Mesothelial cell of epicardium (in vitro differentiated cells): ENCODE results near the gene PRAF2. TPM values are rescaled to one million over a fixed set of nuclear protein-coding genes. Genes with fewer than 3 reads are reported as not detected.

Experiments
- DNase-seq, 2 experiments: peaks; one replicate each; pipeline ENCODE4 v3.0.0; 2021; ENCODE audit warnings: low spot score in 2 of 2; ENCODE audit not compliant: unreplicated experiment in 2 of 2
- H3K27ac Mint-ChIP-seq: 2 replicates; pipeline ENCODE4 v1.8.0; 2021; ENCODE audit warnings: mixed read lengths
- H3K27me3 Mint-ChIP-seq: 2 replicates; pipeline ENCODE4 v1.8.0; 2021; ENCODE audit warnings: low read depth, mixed read lengths
- H3K36me3 Mint-ChIP-seq: 2 replicates; pipeline ENCODE4 v1.8.0; 2021; ENCODE audit warnings: mixed read lengths
- H3K4me1 Mint-ChIP-seq: 2 replicates; pipeline ENCODE4 v1.8.0; 2021; ENCODE audit warnings: mixed read lengths
- H3K4me3 Mint-ChIP-seq: 2 replicates; pipeline ENCODE4 v1.8.0; 2021; ENCODE audit warnings: mild to moderate bottlenecking, moderate library complexity, mixed read lengths
- H3K9me3 Mint-ChIP-seq: 2 replicates; pipeline ENCODE4 v1.8.0; 2021; ENCODE audit warnings: mixed read lengths
- total RNA-seq: library from RNA; stranded (reverse); gene quantifications from 3 replicates; pipeline ENCODE4 v1.2.1, GENCODE V29; 2021
- TF ChIP-seq, protein P1 (sequence below): fragments of 200-600 bp; sonication (generic); IDR thresholded peaks from one replicate; pipeline ENCODE4 v1.5.0; 2021; ENCODE audit warnings: antibody characterized with exemption; ENCODE audit not compliant: unreplicated experiment

The PRAF2 gene
- total RNA-seq, 1 donor from 2014 or later: 31.7 TPM

DNA sequence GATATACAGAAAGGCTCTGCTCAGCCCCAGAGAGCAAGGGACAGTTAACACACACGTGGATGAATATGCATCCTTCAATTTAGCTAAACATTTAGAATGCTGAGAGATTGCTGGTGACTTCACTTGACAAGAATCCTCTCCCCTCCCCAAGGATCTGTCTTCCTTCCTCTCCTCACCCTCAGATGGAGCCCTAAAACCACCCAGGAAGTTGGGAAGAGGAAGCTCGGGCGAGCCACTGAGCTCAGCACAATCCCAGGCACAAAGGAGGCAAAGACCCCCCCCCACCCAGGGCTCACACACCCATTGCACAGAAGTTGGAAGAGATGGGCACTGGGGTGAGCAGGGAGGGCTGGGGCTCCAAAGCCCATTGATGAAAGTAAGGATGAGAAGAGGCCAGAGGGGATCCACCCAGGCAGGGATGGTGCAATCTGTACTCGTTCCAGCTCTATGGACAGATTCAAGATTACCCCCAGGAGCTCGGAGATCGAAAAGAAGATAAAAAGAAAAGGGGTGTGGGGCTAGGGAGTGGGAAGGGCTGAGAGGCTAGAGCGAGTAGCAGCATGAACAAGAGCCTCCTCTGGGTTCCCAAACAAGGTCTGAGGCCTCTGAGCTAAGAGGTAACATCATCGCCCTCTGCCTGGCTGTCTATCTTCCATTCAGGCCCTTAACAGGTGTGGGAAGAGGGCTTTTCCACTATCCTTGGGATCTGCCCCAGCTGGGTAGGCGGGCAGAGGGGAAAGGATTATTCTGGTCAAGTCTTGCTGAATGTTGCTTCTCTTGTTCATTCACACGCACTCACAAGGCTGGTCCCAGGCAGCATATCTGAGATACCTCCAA is 31.8 kb downstream of the PRAF2 start:
- peak overlapping the region; percentile 90 for H3K4me3 Mint-ChIP-seq
- H3K27me3 Mint-ChIP-seq: no peaks in the 10 kb centered on the region
- peaks cover 13% of the 10 kb centered on the region for H3K36me3 Mint-ChIP-seq
- peaks cover 41% of the 10 kb centered on the region for H3K4me1 Mint-ChIP-seq
- TF ChIP-seq, protein P1, sequence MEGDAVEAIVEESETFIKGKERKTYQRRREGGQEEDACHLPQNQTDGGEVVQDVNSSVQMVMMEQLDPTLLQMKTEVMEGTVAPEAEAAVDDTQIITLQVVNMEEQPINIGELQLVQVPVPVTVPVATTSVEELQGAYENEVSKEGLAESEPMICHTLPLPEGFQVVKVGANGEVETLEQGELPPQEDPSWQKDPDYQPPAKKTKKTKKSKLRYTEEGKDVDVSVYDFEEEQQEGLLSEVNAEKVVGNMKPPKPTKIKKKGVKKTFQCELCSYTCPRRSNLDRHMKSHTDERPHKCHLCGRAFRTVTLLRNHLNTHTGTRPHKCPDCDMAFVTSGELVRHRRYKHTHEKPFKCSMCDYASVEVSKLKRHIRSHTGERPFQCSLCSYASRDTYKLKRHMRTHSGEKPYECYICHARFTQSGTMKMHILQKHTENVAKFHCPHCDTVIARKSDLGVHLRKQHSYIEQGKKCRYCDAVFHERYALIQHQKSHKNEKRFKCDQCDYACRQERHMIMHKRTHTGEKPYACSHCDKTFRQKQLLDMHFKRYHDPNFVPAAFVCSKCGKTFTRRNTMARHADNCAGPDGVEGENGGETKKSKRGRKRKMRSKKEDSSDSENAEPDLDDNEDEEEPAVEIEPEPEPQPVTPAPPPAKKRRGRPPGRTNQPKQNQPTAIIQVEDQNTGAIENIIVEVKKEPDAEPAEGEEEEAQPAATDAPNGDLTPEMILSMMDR: no peak
- no peak for DNase-seq
- peak overlapping the region; percentile 100 for H3K27ac Mint-ChIP-seq
- peaks cover 8% of the 10 kb centered on the region for H3K9me3 Mint-ChIP-seq

DNA sequence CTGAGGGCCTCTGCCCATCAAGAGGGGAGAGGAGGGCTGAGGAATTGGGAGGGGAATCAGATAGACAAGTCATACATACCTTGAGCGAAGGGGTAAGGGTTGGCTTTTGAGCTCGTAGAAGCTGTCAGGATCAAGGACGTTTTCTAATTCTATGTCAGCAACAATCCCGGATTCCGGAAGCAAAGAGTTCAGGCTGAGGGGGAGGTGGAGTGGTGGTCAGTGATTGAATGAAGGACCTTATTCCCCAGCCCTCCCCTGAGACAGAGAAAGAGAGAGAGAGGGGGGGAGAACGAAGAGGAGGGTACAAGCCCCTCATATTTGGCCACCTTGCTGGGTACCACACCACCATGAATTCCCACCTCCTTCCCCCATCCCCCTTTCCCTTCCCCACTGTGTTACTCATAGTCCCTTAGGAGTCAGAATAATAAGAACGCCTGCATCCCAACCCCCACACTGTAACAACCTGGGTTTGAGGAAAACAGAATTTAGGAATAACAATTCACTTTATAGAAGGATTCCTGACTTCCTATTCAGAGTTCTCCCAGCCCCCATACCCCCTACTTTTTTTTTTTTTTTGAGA is 33.3 kb downstream of the PRAF2 start:
- Mint-ChIP-seq H3K36me3 (peaks cover 14% of the 10 kb centered on the region), H3K4me3 (peak overlapping the region; percentile 90), H3K27ac (peak overlapping the region; percentile 100), H3K9me3 (peaks cover 8% of the 10 kb centered on the region), H3K27me3 (no peaks in the 10 kb centered on the region), H3K4me1 (peaks cover 41% of the 10 kb centered on the region)
- no peak for DNase-seq
- TF ChIP-seq, protein P1: no peak

DNA sequence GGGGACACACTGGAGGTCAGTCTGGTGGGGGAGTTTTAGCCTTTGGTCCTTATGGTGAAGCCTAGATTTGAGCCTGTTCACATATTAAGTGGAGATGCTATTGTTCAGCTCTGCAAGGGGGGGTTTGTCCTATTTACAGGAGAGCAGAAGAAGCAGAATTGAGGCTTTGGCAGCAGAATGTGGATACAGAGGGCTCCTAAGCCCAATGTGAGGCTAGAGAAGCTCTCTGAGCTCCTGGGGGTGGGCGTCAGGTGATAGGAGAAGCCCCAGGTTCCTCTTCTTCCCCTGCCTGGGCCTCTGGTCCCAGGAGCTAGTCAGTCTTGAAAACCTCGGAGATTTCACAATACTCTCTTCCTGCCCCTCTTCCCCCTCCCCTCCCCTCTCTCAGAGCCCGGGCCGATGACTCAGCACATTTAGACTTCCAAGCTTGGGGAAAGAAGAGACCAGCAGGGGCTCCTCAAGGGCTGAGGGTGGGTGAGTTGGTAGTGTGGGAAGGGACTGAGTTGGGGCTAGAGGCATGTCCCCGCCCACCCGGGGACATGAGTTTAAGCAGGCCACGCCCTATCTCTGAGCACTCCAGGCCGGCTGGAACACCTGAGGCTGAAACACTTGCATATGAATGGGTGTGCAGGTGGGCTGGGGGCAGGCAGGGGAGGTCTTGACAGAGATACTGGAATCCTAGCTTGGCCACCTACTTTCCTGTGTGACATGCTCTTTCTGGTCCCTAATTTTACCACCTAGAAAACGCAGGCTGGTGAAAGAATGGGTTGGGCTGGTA is 34.0 kb downstream of the PRAF2 start:
- Mint-ChIP-seq H3K9me3 (peaks cover 8% of the 10 kb centered on the region), H3K4me3 (peak overlapping the region; percentile 90), H3K36me3 (peaks cover 15% of the 10 kb centered on the region), H3K4me1 (peaks cover 42% of the 10 kb centered on the region), H3K27ac (peak overlapping the region; percentile 100), H3K27me3 (no peaks in the 10 kb centered on the region)
- TF ChIP-seq, protein P1: no peak
- peak; percentile 62 to 69 for DNase-seq

DNA sequence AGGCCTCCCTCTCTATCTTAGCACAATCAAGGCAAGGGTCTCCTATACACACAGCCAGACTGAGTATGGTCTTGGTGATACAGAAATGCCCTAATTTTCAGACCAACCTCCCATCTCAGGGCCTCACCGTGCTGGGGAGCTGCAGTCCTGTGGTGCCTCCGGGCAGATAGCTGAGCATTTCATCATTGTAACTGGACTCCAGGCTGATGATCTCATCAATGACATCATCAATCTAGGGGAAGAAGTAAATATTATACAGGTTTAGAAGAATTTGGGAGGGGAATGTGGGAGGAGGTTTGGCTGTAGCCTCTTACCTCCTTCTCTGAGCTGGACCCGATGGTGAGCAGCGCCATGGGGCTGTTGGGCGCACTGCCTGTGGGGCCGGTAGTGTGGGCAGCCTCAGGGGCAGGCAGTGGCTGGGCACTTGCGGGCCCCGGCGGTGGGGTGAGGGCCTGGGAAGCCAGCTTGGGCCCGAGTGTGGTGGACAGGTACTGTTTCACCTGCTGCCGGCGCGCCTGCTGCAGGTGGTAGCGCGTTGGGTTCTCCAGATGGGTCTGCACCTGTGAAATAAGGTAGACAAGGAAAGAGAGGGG is 35.8 kb downstream of the PRAF2 start:
- Mint-ChIP-seq H3K9me3 (no peaks in the 10 kb centered on the region), H3K36me3 (peaks cover 27% of the 10 kb centered on the region), H3K27ac (peak overlapping the region; percentile 62), H3K4me1 (peaks cover 47% of the 10 kb centered on the region), H3K27me3 (no peaks in the 10 kb centered on the region), H3K4me3 (no peak overlapping the region)
- DNase-seq: no peak
- TF ChIP-seq, protein P1: no peak

DNA sequence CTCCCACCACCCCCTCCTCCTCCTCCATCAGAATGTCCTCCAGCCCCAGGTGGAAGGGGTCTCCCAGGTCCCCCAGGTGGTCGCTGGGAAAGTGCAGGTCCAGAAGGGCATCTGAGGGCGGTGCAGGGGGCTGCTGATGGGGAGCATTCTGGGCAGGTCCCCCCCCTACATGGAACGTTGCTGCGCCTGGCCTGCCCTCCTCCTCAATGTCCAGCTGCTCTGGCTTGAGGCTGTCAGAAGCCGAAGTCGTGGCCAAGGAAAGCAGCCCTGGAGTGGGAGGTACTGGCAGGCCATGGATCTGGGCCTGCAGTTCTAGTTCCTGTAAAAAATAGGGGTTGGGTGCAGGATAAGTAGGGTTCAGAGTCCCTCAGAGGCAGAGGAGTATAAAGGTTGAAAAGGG is 43.5 kb downstream of the PRAF2 start:
- peaks cover 17% of the 10 kb centered on the region for H3K36me3 Mint-ChIP-seq
- TF ChIP-seq, protein P1: no peak
- no peak overlapping the region for H3K4me3 Mint-ChIP-seq
- H3K9me3 Mint-ChIP-seq: no peaks in the 10 kb centered on the region
- H3K27me3 Mint-ChIP-seq: no peaks in the 10 kb centered on the region
- no peak for DNase-seq
- peaks cover 13% of the 10 kb centered on the region for H3K4me1 Mint-ChIP-seq
- no peak overlapping the region for H3K27ac Mint-ChIP-seq
